Glomerular visceral epithelial cell (primary cell): ENCODE data around the gene HS3ST3B1.

Source experiments
- DNase-seq: peaks from one replicate; pipeline ENCODE4 v3.0.0-alpha.2; 2016; ENCODE audit errors: extremely low spot score

The HS3ST3B1 gene

GRCh38 chr17:14300575-14301278 lies at the start of gene HS3ST3B1:
TSS of gene HS3ST3B1 (plus strand) at chr17:14301081. CDS start at chr17:14301519, 438 bp downstream.
- peak; percentile 100 for DNase-seq

DNA sequence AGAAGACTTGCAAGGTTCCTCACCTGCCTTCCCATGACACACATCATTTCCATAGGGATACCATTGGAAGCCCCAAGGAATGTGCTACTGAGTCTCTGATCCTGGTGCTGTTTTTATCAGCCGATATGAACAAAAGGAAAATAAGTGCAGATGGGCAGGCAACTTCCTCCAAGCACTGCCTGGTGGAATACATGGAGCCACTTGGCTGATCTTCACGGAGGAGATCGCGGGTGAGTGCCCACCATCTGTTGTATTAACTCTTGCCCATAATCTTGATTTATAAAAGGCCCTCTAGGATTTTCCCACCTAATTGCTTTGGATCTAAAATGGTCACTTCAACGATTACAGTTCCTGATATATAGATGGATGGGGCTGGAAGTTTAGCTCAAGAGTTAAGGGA lies 39.5 kb upstream of the HS3ST3B1 start:
- DNase-seq = no peak

DNA sequence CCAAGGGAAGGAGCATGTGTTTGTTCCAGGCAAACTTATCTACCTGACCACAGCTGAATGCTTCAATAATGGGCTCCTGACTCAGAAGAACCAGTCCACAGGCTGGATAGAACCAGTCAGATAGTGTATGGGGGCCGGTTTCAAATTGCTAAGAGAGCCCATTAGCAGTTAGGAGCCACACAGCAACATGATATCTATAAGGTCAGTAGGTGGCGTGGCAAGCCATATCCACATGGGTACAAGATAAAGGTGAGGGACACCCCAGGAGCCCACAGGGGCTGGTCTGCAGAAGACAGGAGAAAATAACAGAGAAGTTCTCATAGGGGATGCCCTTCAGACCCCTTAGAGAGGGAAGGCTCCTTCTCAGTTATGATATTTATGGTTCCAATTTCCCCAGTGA lies 32.6 kb upstream of the HS3ST3B1 start:
- DNase-seq = no peak

- no peak for DNase-seq
Observed at GRCh38 chr17:14269473-14269872, 31.4 kb upstream of the HS3ST3B1 start.

GRCh38 chr17:14270508-14270907 lies 30.4 kb upstream of the HS3ST3B1 start:
- DNase-seq = no peak

- no peak for DNase-seq
Observed at GRCh38 chr17:14276535-14277250, 24.2 kb upstream of the HS3ST3B1 start.

GRCh38 chr17:14281530-14281929 lies 19.4 kb upstream of the HS3ST3B1 start:
- DNase-seq = no peak

- DNase-seq = no peak
Observed at GRCh38 chr17:14282726-14283125, 18.2 kb upstream of the HS3ST3B1 start.

GRCh38 chr17:14289162-14289561 lies 11.7 kb upstream of the HS3ST3B1 start:
- DNase-seq = no peak

DNA sequence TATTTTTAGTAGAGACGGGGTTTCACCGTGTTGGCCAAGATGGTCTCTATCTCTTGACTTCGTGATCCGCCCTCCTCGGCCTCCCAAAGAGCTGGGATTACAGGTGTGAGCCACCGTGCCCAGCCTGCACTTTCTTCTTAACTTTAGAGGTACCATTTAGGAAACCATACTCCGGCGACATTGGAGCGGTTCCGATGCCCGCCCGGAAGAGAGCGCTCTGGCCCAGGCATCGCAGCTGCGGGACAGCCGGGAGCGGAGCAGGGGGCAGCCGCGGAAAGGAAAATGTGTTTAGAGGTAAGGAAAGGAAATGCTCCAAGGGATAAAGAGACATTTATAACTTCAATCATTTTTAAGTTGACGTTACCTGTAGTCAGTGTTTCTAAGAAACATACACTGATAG lies 6.0 kb upstream of the HS3ST3B1 start:
- DNase-seq = no peak

DNA sequence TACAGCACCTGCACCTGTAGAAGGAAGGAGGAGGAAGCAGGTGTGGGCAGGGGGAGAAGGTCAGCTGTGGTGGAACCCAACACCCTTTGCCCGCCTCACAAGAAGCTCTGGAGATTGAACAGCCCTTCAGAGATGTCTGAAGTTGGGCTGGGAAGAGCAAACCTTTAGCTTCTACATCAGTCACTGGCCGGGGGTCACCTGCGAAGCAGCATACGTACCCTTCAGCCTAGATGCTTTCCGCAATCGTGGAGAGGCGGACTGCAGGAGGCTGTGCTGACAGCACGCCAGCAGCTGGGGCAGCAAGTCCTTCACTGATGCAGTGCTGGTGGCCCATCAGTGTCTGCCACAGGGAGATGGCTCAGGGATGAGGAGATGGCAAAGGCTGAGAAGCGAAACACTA lies 5.2 kb upstream of the HS3ST3B1 start:
- no peak for DNase-seq

DNA sequence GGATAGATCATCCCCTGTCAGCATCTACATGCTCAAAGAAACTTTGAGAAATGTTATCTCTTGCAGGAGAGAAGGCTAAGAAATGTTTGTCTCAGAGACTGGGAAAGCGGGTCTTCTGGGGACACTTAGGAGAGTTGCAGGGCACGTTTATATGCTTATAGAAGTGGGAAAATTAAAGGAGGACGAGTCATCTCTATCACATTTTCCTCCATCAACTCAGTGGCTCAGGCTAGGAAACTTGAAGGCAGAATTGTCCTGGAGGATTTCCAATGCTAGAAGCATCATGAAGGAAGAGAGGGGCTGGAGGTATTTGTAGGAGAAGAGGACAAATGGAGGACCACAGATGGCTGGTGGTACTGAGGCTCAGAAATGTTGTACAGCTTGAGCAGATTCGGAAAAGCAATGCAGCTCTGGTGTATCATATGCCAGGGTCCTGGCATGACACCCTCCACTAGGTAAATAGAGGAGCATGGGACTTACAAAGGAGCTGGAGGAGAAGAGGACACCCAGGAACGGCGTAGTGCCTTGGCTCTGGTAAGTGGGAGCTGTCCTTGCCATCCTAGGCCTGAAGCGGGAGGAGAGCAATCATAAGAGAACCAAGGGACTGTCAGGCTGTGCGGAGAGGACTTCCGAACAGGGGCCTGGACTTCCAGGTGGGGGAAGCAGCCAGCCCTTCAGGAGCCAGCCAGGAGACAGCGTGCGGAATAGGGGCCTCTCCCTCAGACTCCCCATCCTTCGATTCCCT lies 4.5 kb upstream of the HS3ST3B1 start:
- no peak for DNase-seq

DNA sequence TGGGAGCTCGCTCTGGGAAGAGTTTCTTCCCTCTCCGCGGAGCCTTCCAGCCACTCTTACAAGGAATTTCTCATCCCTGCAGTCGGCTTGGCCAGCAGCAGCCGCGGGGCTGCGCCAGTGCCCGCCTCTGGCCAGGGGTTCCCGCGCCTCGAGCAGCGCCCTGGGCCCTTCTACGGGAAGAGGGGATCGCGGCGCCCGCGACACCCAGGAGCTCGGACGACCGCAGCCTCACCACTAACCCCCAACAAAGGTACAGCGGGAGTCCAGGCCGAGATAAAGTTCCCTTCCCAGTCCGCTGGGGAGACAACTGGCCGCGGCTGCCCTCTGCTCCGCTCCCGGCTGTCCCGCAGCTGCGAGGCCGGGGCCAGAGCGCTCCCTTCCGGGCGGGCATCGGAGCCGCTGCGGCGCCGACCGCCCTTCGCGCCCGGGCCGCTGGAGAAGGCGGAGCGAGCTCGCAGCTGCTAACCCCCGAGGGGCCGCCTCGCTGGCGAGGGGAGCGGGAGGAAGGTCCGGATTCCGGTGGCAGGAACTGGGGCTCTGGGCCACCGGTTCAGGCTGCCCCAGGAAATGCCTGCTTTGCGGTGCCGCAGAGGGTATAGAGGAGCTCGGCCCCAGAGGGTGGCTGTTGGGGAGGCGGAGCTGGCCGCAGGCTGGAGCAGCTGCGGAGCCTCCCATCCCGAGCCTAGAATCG lies 3.6 kb upstream of the HS3ST3B1 start:
- peak; percentile 76 for DNase-seq

- DNase-seq = no peak
Observed at GRCh38 chr17:14298221-14298946, 2.5 kb upstream of the HS3ST3B1 start.

GRCh38 chr17:14298947-14299279 lies 2.0 kb upstream of the HS3ST3B1 start:
- DNase-seq = no peak

DNA sequence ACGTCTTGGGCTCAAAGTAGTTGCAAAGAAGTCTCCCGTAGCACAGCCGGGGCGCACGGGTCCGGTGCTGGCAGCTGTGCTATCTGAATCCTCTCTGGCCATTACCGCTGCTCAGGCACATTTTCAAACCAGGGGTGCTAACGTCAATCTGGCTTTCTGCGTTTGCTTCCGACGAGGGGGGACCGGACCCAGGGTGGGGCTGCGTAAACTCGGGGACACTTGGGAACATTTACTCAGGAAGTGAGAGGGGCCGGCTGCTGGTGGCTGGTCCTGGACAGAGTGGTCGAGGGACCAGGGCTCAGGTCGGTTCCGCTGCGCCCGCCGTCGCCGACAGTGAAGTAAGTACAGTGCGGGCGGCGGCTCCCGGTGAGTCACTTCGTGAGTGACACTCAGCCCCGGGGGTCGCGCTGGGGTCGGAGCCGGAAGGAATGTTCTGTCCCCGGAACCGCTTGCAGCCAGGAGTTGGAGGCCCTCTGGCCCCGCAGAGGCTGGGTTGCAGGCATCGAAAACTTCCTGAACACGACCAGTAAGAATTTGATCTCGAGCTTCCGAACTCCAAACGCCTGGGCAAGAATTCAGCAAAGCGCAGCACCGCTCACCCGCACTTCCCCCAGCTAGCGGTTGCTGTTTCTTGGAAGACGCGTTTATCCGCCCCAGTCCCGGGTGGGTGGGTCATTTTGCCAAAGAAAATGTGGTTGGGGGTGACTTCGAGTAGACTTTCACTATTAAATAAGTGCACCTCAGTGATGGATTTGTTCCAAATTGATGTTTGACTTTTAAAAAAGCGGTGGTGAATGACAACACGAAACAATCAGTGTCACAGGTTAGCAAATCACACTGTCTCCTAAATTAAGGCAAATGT lies 1.4 kb upstream of the HS3ST3B1 start:
- DNase-seq = peak; percentile 44

GRCh38 chr17:14301279-14302090 lies 604 bp downstream of the HS3ST3B1 start:
- no peak for DNase-seq

DNA sequence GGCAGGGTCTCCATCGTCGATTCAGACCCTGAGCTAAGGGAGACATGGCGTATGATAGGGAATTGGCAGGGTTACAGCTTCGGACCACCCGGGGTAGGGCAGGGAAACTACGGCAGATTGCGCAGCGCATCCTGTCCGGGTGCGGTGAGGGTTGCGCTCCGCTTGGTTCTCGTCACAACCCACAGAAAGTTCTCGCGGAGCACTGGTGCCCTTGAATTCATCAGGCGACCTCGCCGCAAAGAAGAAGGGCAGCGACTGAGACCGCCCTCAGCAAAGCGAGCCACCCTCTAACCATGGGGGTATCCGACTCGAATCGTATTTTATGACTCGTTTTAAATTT lies 1.2 kb downstream of the HS3ST3B1 start:
- DNase-seq = peak; percentile 57

DNA sequence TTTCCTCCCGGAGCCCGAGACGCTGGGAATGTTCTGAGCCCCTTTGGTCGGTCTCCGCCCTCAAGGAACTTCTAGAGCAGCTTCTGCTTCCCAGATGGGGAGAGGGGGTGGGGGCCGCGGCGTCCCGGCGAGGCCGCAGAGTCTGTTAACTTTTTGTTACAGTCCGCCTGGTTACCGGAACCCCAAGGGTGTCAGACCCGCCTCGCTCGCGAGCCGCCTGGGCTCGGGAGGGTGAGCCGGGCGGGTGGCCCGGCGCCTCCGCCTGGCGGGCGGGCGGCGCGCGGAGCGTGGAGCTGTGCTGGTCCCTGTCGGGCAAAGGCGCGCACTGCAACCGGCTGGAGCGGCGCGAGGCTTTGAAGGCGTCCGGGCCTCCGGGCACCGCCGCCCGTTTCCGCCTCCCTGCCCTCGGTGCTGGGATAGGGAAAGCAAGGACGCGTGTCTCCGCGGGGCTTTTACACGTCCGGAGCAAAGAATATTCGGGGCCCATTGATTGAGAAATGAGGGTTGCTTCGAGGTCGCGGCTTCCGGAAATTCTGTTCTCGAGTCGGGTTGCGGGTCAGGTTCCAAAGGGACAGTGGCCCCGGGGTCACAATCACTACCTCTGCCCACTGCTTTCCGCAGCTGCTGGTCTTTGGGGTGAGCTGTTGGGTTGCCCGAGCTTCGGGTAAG lies 1.7 kb downstream of the HS3ST3B1 start:
- peak; percentile 82 for DNase-seq
